Kidney epithelial cell (primary cell): ENCODE results near the gene IKBKE. TPM values are rescaled to one million over a fixed set of nuclear protein-coding genes. Genes with fewer than 3 reads are reported as not detected.

Experiments used
- DNase-seq: peaks from one replicate; pipeline ENCODE4 v3.0.0-alpha.2; 2010; ENCODE audit warnings: low read depth
- H3K27me3 ChIP-seq: 2 replicates; pipeline ENCODE4 v1.6.0; 2011; ENCODE audit warnings: low read length; ENCODE audit not compliant: control insufficient read depth, insufficient read depth
- H3K36me3 ChIP-seq: 2 replicates; pipeline ENCODE4 v1.5.1; 2011; ENCODE audit warnings: low read length; ENCODE audit not compliant: control insufficient read depth, insufficient read depth
- H3K4me3 ChIP-seq: 2 replicates; pipeline ENCODE4 v1.5.1; 2011; ENCODE audit warnings: low read depth, mild to moderate bottlenecking, control low read depth, low read length
- total RNA-seq: library from RNA; depleted of rRNA; stranded (reverse); fragments of >200 nt; gene quantifications from 2 replicates; pipeline ENCODE4 v1.2.3, GENCODE V29; 2015
- TF ChIP-seq, protein P1 (sequence below): IDR thresholded peaks from 2 replicates; pipeline ENCODE4 v1.5.1; 2011; ENCODE audit warnings: mild to moderate bottlenecking, moderate library complexity, low read length, control low read depth, inconsistent platforms; ENCODE audit not compliant: insufficient read depth, poor library complexity, severe bottlenecking

Gene IKBKE
- total RNA-seq, 1 donor from 2014 or later, result 33.2 TPM

DNA sequence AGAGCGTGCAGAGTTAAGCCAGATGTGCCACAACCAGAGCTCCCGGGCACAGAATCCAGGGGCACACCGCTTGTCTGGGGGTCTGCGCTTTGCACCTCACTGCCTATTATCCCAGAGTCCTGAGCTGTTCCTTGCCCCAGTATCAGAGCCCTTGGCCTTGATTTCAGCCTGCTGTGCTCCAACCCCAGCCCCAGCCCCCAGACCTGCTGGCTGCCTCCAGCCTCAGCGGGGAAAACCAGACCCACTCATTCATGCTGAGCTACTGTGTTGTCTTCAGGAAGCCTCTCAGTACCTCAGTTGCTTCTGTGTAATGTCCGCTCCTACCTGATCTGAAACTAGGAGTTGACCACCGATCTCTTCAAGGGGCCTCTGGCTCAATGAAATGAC lies 1.1 kb downstream of the IKBKE start:
- H3K36me3 ChIP-seq, result no peaks in the 10 kb centered on the region
- TF ChIP-seq, protein P1, sequence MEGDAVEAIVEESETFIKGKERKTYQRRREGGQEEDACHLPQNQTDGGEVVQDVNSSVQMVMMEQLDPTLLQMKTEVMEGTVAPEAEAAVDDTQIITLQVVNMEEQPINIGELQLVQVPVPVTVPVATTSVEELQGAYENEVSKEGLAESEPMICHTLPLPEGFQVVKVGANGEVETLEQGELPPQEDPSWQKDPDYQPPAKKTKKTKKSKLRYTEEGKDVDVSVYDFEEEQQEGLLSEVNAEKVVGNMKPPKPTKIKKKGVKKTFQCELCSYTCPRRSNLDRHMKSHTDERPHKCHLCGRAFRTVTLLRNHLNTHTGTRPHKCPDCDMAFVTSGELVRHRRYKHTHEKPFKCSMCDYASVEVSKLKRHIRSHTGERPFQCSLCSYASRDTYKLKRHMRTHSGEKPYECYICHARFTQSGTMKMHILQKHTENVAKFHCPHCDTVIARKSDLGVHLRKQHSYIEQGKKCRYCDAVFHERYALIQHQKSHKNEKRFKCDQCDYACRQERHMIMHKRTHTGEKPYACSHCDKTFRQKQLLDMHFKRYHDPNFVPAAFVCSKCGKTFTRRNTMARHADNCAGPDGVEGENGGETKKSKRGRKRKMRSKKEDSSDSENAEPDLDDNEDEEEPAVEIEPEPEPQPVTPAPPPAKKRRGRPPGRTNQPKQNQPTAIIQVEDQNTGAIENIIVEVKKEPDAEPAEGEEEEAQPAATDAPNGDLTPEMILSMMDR, result no peak
- H3K27me3 ChIP-seq, result no peaks in the 10 kb centered on the region
- no peak for DNase-seq
- peak overlapping the region; percentile 66 for H3K4me3 ChIP-seq

DNA sequence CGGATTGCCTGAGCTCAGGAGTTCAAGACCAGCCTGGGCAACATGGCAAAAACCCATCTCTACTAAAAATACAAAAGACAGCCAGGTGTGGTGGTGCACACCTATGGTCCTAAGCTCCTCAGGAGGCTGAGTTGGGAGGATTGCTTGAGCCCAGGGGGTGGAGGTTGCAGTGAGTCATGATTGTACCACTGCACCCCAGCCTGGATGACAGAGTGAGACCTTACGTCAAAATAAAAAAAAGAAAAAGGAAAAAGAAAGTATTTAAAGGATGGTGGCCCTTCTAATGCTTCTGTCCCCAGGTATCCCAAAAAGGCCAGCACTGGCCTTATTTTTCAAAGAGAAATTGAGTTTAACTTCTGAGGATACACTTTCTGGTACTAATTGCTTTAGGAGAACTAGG lies 1.7 kb downstream of the IKBKE start:
- peaks cover under 1% of the 10 kb centered on the region for H3K36me3 ChIP-seq
- H3K4me3 ChIP-seq, result no peak overlapping the region
- no peaks in the 10 kb centered on the region for H3K27me3 ChIP-seq
- DNase-seq, result no peak
- TF ChIP-seq, protein P1, result no peak

DNA sequence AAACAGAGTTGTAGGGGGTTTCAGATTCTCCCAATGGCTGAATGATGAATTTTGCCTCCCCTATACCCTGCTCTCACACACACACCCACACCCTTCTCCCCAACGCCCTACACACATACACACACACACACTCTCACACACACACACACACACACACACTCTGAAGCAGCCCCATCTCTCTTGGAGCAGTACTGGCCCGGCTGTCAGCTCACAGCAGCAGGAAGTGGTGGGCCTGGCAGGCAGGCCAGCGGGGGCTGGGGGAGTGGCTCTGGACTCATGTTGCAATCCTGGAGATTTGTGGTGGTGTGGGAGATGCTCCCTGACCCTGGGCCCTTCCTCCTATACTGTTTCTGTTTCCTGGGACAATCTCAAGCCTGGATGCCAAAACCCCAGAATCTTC lies 2.2 kb downstream of the IKBKE start:
- no peak for DNase-seq
- TF ChIP-seq, protein P1, result no peak
- Histone ChIP-seq H3K36me3 (peaks cover 2% of the 10 kb centered on the region), H3K4me3 (no peak overlapping the region), H3K27me3 (no peaks in the 10 kb centered on the region)

DNA sequence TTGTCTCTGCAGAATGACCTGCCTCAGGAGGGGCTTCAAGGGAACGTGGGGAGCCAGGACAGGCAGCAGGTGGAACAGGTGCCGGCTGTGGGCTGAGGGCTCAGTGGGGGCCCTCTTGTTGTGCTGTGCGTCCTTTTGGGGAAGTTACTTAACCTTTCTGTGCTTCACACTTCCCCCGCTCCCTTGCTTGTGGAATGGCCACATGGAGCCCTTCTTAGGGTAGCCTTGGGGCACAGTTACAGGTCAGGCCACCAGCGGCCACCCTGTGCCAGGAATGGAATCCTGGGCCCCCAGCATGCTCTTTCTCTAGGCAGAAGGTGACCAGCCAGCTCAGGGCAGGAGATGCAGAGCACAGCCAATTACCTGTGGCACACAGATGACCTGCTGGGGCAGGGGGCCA lies 2.6 kb downstream of the IKBKE start:
- H3K27me3 ChIP-seq, result no peaks in the 10 kb centered on the region
- no peak for DNase-seq
- peaks cover 2% of the 10 kb centered on the region for H3K36me3 ChIP-seq
- H3K4me3 ChIP-seq, result no peak overlapping the region
- TF ChIP-seq, protein P1, result no peak

DNA sequence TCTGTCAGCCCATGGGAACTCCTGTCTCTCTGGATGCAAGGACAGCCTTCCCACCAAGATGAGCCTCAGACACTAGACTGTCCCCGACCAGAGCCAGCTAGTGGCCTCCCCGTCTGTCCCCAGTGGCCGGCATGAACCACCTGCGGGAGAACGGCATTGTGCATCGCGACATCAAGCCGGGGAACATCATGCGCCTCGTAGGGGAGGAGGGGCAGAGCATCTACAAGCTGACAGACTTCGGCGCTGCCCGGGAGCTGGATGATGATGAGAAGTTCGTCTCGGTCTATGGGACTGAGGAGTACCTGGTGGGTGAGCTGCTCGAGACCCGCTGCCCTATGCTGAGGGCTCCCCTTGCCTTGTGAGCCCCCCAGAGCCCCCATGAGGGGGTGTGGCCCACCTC lies 5.8 kb downstream of the IKBKE start:
- Histone ChIP-seq H3K36me3 (peaks cover 4% of the 10 kb centered on the region), H3K4me3 (no peak overlapping the region), H3K27me3 (no peaks in the 10 kb centered on the region)
- TF ChIP-seq, protein P1, result no peak
- DNase-seq, result no peak

DNA sequence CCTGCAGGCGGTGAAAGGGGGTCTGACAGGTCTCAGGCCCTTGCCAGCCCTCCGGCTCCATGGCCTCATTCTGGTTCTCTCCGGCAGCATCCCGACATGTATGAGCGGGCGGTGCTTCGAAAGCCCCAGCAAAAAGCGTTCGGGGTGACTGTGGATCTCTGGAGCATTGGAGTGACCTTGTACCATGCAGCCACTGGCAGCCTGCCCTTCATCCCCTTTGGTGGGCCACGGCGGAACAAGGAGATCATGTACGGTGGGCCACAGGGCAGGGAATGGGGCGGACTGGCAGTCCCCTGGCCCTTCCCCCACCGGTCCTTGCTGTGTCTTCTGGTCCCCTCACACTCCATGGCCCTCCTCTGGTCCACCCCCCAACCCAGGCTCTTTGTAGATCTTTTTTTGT lies 6.3 kb downstream of the IKBKE start:
- TF ChIP-seq, protein P1, result no peak
- Histone ChIP-seq H3K36me3 (peaks cover 4% of the 10 kb centered on the region), H3K4me3 (no peak overlapping the region)

More for the DNA sequence above, 6.3 kb downstream of the IKBKE start:
- DNase-seq, result no peak
- no peaks in the 10 kb centered on the region for H3K27me3 ChIP-seq
